Measurements from ENCODE around the gene RSBN1L. TPM values are rescaled to one million over a fixed set of nuclear protein-coding genes. Genes with fewer than 3 reads are reported as not detected.

The RSBN1L gene
- 31.5 and 32.0 TPM in 2 replicates for total RNA-seq

- intact Hi-C loops (cut with micrococcal nuclease): loop anchor here (1.0 to 5.0 kb wide), 9 partner anchors 9 to 574 kb away; partner anchors contain the start of genes CCDC146, PHTF2 and TMEM60
Measured at GRCh38 chr7:77696057-77696642, at the start of gene RSBN1L. RSBN1L (plus strand) TSS chr7:77696459; CDS start chr7:77696470, 11 bp downstream.

GRCh38 chr7:77648742-77649338, 47.4 kb upstream of the RSBN1L start:
- intact Hi-C loops (cut with micrococcal nuclease): no loop called here

GRCh38 chr7:77649716-77650349, 46.4 kb upstream of the RSBN1L start:
- intact Hi-C loops (cut with micrococcal nuclease): loop anchor here (10.0 kb wide), 1 partner anchor 575 kb away; no protein-coding TSS in a partner anchor

GRCh38 chr7:77651575-77652162, 44.6 kb upstream of the RSBN1L start:
- intact Hi-C loops (cut with micrococcal nuclease): loop anchor here (1.0 to 10.0 kb wide), 2 partner anchors 108 to 573 kb away; no protein-coding TSS in a partner anchor

GRCh38 chr7:77652826-77653225, 43.4 kb upstream of the RSBN1L start:
- intact Hi-C loops (cut with micrococcal nuclease): loop anchor here (10.0 kb wide), 1 partner anchor 572 kb away; no protein-coding TSS in a partner anchor

- intact Hi-C loops (cut with micrococcal nuclease): loop anchor here (10.0 kb wide), 1 partner anchor 571 kb away; no protein-coding TSS in a partner anchor
Measured at GRCh38 chr7:77653572-77653971, 42.7 kb upstream of the RSBN1L start.

- intact Hi-C loops (cut with micrococcal nuclease): loop anchor here (10.0 kb wide), 1 partner anchor 569 kb away; no protein-coding TSS in a partner anchor
Measured at GRCh38 chr7:77655356-77655755, 40.9 kb upstream of the RSBN1L start.

GRCh38 chr7:77655836-77656455, 40.3 kb upstream of the RSBN1L start:
- intact Hi-C loops (cut with micrococcal nuclease): loop anchor here (2.0 to 10.0 kb wide), 2 partner anchors 41 to 569 kb away; partner anchors contain the start of gene RSBN1L

GRCh38 chr7:77657427-77658224, 38.6 kb upstream of the RSBN1L start:
- intact Hi-C loops (cut with micrococcal nuclease): loop anchor here (1.0 to 10.0 kb wide), 6 partner anchors 39 to 567 kb away; partner anchors contain the start of gene RSBN1L

GRCh38 chr7:77658928-77659327, 37.3 kb upstream of the RSBN1L start:
- intact Hi-C loops (cut with micrococcal nuclease): loop anchor here (1.0 to 10.0 kb wide), 2 partner anchors 361 to 566 kb away; no protein-coding TSS in a partner anchor

- intact Hi-C loops (cut with micrococcal nuclease): no loop called here
Measured at GRCh38 chr7:77661816-77662215, 34.4 kb upstream of the RSBN1L start.

- intact Hi-C loops (cut with micrococcal nuclease): no loop called here
Measured at GRCh38 chr7:77662869-77663268, 33.4 kb upstream of the RSBN1L start.

GRCh38 chr7:77664715-77665114, 31.5 kb upstream of the RSBN1L start:
- intact Hi-C loops (cut with micrococcal nuclease): no loop called here

GRCh38 chr7:77665161-77665560, 31.1 kb upstream of the RSBN1L start:
- intact Hi-C loops (cut with micrococcal nuclease): no loop called here

- intact Hi-C loops (cut with micrococcal nuclease): no loop called here
Measured at GRCh38 chr7:77667459-77668086, 28.7 kb upstream of the RSBN1L start.

GRCh38 chr7:77674878-77675277, 21.4 kb upstream of the RSBN1L start:
- intact Hi-C loops (cut with micrococcal nuclease): no loop called here

GRCh38 chr7:77679608-77680007, 16.7 kb upstream of the RSBN1L start:
- intact Hi-C loops (cut with micrococcal nuclease): no loop called here

- intact Hi-C loops (cut with micrococcal nuclease): no loop called here
Measured at GRCh38 chr7:77680266-77680665, 16.0 kb upstream of the RSBN1L start.

GRCh38 chr7:77684030-77684429, 12.2 kb upstream of the RSBN1L start:
- intact Hi-C loops (cut with micrococcal nuclease): no loop called here

- intact Hi-C loops (cut with micrococcal nuclease): no loop called here
Measured at GRCh38 chr7:77685233-77685632, 11.0 kb upstream of the RSBN1L start.

All from T-helper 1 cell treated with Interleukin-12 subunit alpha and Interleukin-12 subunit beta and Interleukin-4 antibody, amounts not matched to agents 30 ng/mL and 1 ng/mL, for 36 hours (primary cell).